EH (cell line): ENCODE results near the gene ROCK2.
"Not testable (repeated sequence)": the region's sequence is repeated elsewhere in the genome, so short reads cannot be mapped to it uniquely, and the experiment has no call there.

ENCODE experiments used
- DNase-seq: peaks from one replicate; pipeline ENCODE4 v3.0.0-alpha.2; 2015; ENCODE audit warnings: low read depth

ROCK2 gene

GRCh38 chr2:11340717-11341116 is 3.7 kb downstream of the ROCK2 start:
- DNase-seq = no peak

- DNase-seq = no peak
Observed at GRCh38 chr2:11339508-11340083, 4.8 kb downstream of the ROCK2 start.

GRCh38 chr2:11338580-11338979 is 5.9 kb downstream of the ROCK2 start:
- DNase-seq = no peak

- DNase-seq = no peak
Observed at GRCh38 chr2:11337909-11338308, 6.5 kb downstream of the ROCK2 start.

- DNase-seq = no peak
Observed at GRCh38 chr2:11336189-11336588, 8.2 kb downstream of the ROCK2 start.

- DNase-seq = no peak
Observed at GRCh38 chr2:11333427-11334183, 10.8 kb downstream of the ROCK2 start.

GRCh38 chr2:11332596-11332995 is 11.8 kb downstream of the ROCK2 start:
- no peak for DNase-seq

- peak; percentile 61 for DNase-seq
Observed at GRCh38 chr2:11330457-11331142, 13.8 kb downstream of the ROCK2 start.

- peak; percentile 81 for DNase-seq
Observed at GRCh38 chr2:11329776-11330175, 14.7 kb downstream of the ROCK2 start.

- DNase-seq = not testable (repeated sequence)
Observed at GRCh38 chr2:11328522-11328921, 15.9 kb downstream of the ROCK2 start.

GRCh38 chr2:11327871-11328270 is 16.6 kb downstream of the ROCK2 start:
- DNase-seq = no peak

GRCh38 chr2:11326677-11327211 is 17.7 kb downstream of the ROCK2 start:
- peak; percentile 25 for DNase-seq

- no peak for DNase-seq
Observed at GRCh38 chr2:11325961-11326676, 18.3 kb downstream of the ROCK2 start.

GRCh38 chr2:11321847-11322246 is 22.6 kb downstream of the ROCK2 start:
- no peak for DNase-seq

GRCh38 chr2:11320698-11321492 is 23.5 kb downstream of the ROCK2 start:
- DNase-seq = no peak

GRCh38 chr2:11319939-11320338 is 24.5 kb downstream of the ROCK2 start:
- peak; percentile 77 for DNase-seq

- DNase-seq = no peak
Observed at GRCh38 chr2:11315074-11315705, 29.2 kb downstream of the ROCK2 start.

GRCh38 chr2:11314487-11314886 is 29.9 kb downstream of the ROCK2 start:
- DNase-seq = peak; percentile 42

- no peak for DNase-seq
Observed at GRCh38 chr2:11312770-11313471, 31.5 kb downstream of the ROCK2 start.

GRCh38 chr2:11311543-11311942 is 32.9 kb downstream of the ROCK2 start:
- no peak for DNase-seq
